HEK293 (cell line): ENCODE data around the gene ZNF483.

Experiments used
- ZNF777 ChIP-seq: fragments of 450-650 bp; formaldehyde crosslinking; IDR thresholded peaks from 2 replicates; pipeline ENCODE4 v1.5.1; 2017; ENCODE audit warnings: missing biosample characterization, missing genetic modification characterization, borderline replicate concordance
- TF ChIP-seq, protein P1 (sequence below): fragments of 450-650 bp; formaldehyde crosslinking; IDR thresholded peaks from 2 replicates; pipeline ENCODE4 v1.5.1; 2016; ENCODE audit warnings: missing biosample characterization, missing genetic modification characterization

- TF ChIP-seq, protein P1, sequence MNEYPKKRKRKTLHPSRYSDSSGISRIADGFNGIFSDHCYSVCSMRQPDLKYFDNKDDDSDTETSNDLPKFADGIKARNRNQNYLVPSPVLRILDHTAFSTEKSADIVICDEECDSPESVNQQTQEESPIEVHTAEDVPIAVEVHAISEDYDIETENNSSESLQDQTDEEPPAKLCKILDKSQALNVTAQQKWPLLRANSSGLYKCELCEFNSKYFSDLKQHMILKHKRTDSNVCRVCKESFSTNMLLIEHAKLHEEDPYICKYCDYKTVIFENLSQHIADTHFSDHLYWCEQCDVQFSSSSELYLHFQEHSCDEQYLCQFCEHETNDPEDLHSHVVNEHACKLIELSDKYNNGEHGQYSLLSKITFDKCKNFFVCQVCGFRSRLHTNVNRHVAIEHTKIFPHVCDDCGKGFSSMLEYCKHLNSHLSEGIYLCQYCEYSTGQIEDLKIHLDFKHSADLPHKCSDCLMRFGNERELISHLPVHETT (tag by site-specific recombination): no peak
- TF ChIP-seq ZNF777: no peak
Measured at GRCh38 chr9:111603041-111603440, 78.1 kb downstream of the ZNF483 start.
